Heart left ventricle (tissue), 16 donors: ENCODE data around the gene ATRAID. TPM values are rescaled to one million over a fixed set of nuclear protein-coding genes. Genes with fewer than 3 reads are reported as not detected.

ENCODE experiments used
- ATAC-seq, 4 donors: fragments of 200-7000 bp; cut with Tn5 transposase; one replicate each; pipeline ENCODE4 v1.9.1; 2020 to 2022; ENCODE audit warnings: moderate library complexity in 4 of 4, mild to moderate bottlenecking in 3 of 4, moderate number of reproducible peaks in 1 of 4
- DNase-seq, 5 donors: peaks; one replicate each; pipeline ENCODE4 v3.0.0-alpha.2; 2020
- H3K27ac ChIP-seq, 12 donors: fragments of 200-600 bp; sonication (generic) in 4 of 12; one replicate each; pipeline versions ENCODE4 v1.5.0 to v1.8.0; 2016 to 2022; ENCODE audit warnings: mild to moderate bottlenecking in 2 of 12
- H3K27me3 ChIP-seq, 9 donors: fragments of 200-600 bp; sonication (generic) in 2 of 9; one replicate each; pipeline versions ENCODE4 v1.5.1 to v1.8.0; 2016 to 2022; ENCODE audit warnings: mild to moderate bottlenecking in 3 of 9
- H3K36me3 ChIP-seq, 9 donors: fragments of 200-600 bp; sonication (generic) in 2 of 9; one replicate each; pipeline versions ENCODE4 v1.5.0 to v1.8.0; 2018 to 2022; ENCODE audit warnings: mild to moderate bottlenecking in 2 of 9
- H3K4me1 ChIP-seq, 12 donors: fragments of 200-600 bp; sonication (generic) in 4 of 12; one replicate each; pipeline versions ENCODE4 v1.5.0 to v1.8.0; 2016 to 2022; ENCODE audit warnings: mild to moderate bottlenecking in 3 of 12
- H3K4me3 ChIP-seq, 12 donors: fragments of 200-600 bp; sonication (generic) in 4 of 12; one replicate each; pipeline versions ENCODE4 v1.5.0 to v1.8.0; 2017 to 2022; ENCODE audit warnings: mild to moderate bottlenecking in 9 of 12, moderate library complexity in 4 of 12
- H3K9me3 ChIP-seq, 12 donors: fragments of 200-600 bp; sonication (generic) in 4 of 12; one replicate each; pipeline versions ENCODE4 v1.5.0 to v1.8.0; 2016 to 2022; ENCODE audit warnings: mild to moderate bottlenecking in 1 of 12
- CTCF ChIP-seq, 12 donors: fragments of 200-600 bp; sonication (generic) in 4 of 12; IDR thresholded peaks; one replicate each; pipeline versions ENCODE4 v1.5.0 to v1.8.0; 2018 to 2022; ENCODE audit warnings: antibody characterized with exemption in 12 of 12, mild to moderate bottlenecking in 5 of 12
- POLR2A ChIP-seq, 2 donors: fragments of 450-650 bp; IDR thresholded peaks; one replicate each; pipeline ENCODE4 v1.6.1; 2017; ENCODE audit warnings: antibody characterized with exemption in 2 of 2, mild to moderate bottlenecking in 2 of 2, moderate library complexity in 2 of 2
- WGBS, 4 donors: extraction: QIAGEN DNeasy Blood & Tissue Kit in 2 of 4; methylation state at CpG; one replicate each; pipeline versions ENCODE4 v1.1.5 to v1.1.7; 2013 to 2018; 5-methylcytosine and 5-hydroxymethylcytosine counted together
- intact Hi-C, 10 donors: fragments of 100-400 bp; cut with DNase I; formaldehyde crosslinking; loops; one replicate each; pipeline versions ENCODE4 v1.11.1 to v1.14.2; 2022
- polyA plus RNA-seq, 2 donors: library from polyadenylated mRNA; stranded (reverse); fragments of 200-250 nt; gene quantifications; one replicate each; pipeline ENCODE4 v1.2.3, GENCODE V29; 2013
- total RNA-seq, 9 donors: library from RNA; depleted of rRNA in 2 of 9; stranded (reverse); fragments of >200 nt in 2 of 9; fragmentation: NEBNext Ultra II Directional in 3 of 9; extraction: Animal tissue kit (Norgen Biotek cat#: 25700) in 3 of 9; gene quantifications; one replicate each; pipeline versions ENCODE4 v1.1.0 to v1.2.4, GENCODE V29; 2016 to 2023
- donor health status: ischemic (EF 13 %, LVEDD 7.1; RV severe dilation, severe dysfunction).
- donor health status: healthy with polysubstance abuse.
- donor health status: DM: no; HTN: yes; CAD: no.
- donor health status: DM: no; HTN: no; CAD: no.
- donor health status: ischemic (EF 25% LVEDD 6.9; RV normal size, moderate dysfunction).
- donor health status: ischemic (EF 25% LVEDD 5.7; RV mildly dilated, moderate dysfunction).
- donor health status: healthy.
- donor health status: DM: yes; HTN: yes; CAD: no.
- donor health status: ischemic (EF 35%, LVEDD 5.7; RV mildly dilated, moderate dysfunction).
- donor health status: nonischemic (EF 11% LVEDD 7.7; RV severe dilation, severe dysfunction).
- donor health status: DM: yes; HTN: yes; CAD: no.
- donor health status: PGD.
- donor health status: ischemic (EF 29% LVEDD 5.4; RV normal size, mild dysfunction).
- donor health status: nonischemic (EF 23%, LVEDD 6.1; RV moderate dilation, normal function).

ATRAID gene
- total and polyA plus RNA-seq, 11 donors, result 96.9 to 210 (median 144) TPM

- H3K27ac ChIP-seq, result no peak overlapping the region
- WGBS, 4 donors, result 92 to 98% (median 95%) methylated on average over 5 to 8 of the region's 8 CpGs
- no peaks in the 10 kb centered on the region for H3K27me3 ChIP-seq
- peaks cover 0 to 18% (median 5%) of the 10 kb centered on the region in 12 donors for H3K4me1 ChIP-seq
- H3K36me3 ChIP-seq, result peaks cover 0 to 99% (median 96%) of the 10 kb centered on the region in 9 donors
- ATAC-seq, result no peak
- H3K9me3 ChIP-seq, result no peaks in the 10 kb centered on the region
- no peak for DNase-seq
- no peak overlapping the region for H3K4me3 ChIP-seq
- TF ChIP-seq POLR2A (IDR thresholded peaks at IDR 0.05) (no peak), CTCF (IDR thresholded peaks at IDR 0.05) (no peak)
- intact Hi-C loops, result no loop called here
These were observed 27.1 kb downstream of the ATRAID start for GRCh38 chr2:27238976-27239375.

DNA sequence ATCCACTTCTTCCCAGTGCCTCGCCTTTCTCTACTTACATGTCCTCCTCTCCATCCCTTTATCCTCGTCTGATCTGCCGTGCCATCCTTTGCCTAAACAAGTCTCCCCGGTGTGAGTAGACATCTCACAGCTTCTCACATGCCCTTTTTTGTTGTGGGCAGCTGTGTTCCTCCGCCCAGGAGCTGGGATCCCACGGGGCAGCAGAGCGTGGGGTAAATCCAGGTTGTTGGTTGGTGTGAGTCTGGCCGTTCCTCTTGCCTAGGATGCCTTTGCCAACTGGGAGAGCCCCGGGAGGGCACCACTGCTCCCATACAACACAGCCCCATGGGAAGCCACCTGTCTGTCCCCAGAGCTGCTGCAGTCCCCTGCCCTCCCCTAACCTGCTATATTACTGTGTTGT is 28.6 kb downstream of the ATRAID start:
- Histone ChIP-seq H3K9me3 (no peaks in the 10 kb centered on the region), H3K27ac (no peak overlapping the region), H3K4me1 (peaks cover 0 to 24% (median 5%) of the 10 kb centered on the region in 12 donors), H3K4me3 (no peak overlapping the region), H3K27me3 (no peaks in the 10 kb centered on the region), H3K36me3 (peaks cover 0 to 96% (median 82%) of the 10 kb centered on the region in 9 donors)
- TF ChIP-seq CTCF (IDR thresholded peaks at IDR 0.05) (no peak), POLR2A (IDR thresholded peaks at IDR 0.05) (no peak)
- DNase-seq (peak in 1 of 5 donors; percentile 44), ATAC-seq (no peak)
- 88 to 96% (median 92%) methylated on average over 9 of the region's 9 CpGs for WGBS, 4 donors
- intact Hi-C loops, result no loop called here

- no peak overlapping the region for H3K4me3 ChIP-seq
- intact Hi-C loops, result no loop called here
- peaks cover 0 to 26% (median 5%) of the 10 kb centered on the region in 12 donors for H3K4me1 ChIP-seq
- no peak for ATAC-seq
- TF ChIP-seq CTCF (IDR thresholded peaks at IDR 0.05) (no peak), POLR2A (IDR thresholded peaks at IDR 0.05) (no peak)
- DNase-seq, result no peak
- H3K27ac ChIP-seq, result no peak overlapping the region
- H3K27me3 ChIP-seq, result no peaks in the 10 kb centered on the region
- H3K36me3 ChIP-seq, result peaks cover 0 to 80% (median 66%) of the 10 kb centered on the region in 9 donors
- WGBS, 4 donors, result 83 to 91% (median 86%) methylated on average over 18 to 24 of the region's 24 CpGs
- H3K9me3 ChIP-seq, result no peaks in the 10 kb centered on the region
These were observed 30.1 kb downstream of the ATRAID start for GRCh38 chr2:27241761-27242613.

GRCh38 chr2:27242614-27242951 is 30.7 kb downstream of the ATRAID start:
- Histone ChIP-seq H3K4me3 (no peak overlapping the region), H3K4me1 (peaks cover 0 to 26% (median 5%) of the 10 kb centered on the region in 12 donors), H3K9me3 (no peaks in the 10 kb centered on the region), H3K27me3 (no peaks in the 10 kb centered on the region), H3K36me3 (peaks cover 0 to 74% (median 60%) of the 10 kb centered on the region in 9 donors), H3K27ac (peak overlapping the region in 1 of 12 donors; percentile 53)
- TF ChIP-seq POLR2A (IDR thresholded peaks at IDR 0.05) (no peak), CTCF (IDR thresholded peaks at IDR 0.05) (no peak)
- ATAC-seq (no peak), DNase-seq (no peak)
- intact Hi-C loops, result no loop called here
- 86 to 97% (median 96%) methylated on average over 5 to 16 of the region's 16 CpGs for WGBS, 4 donors
